K562 (cell line): ENCODE measurements around the gene SLC2A8. TPM values are rescaled to one million over a fixed set of nuclear protein-coding genes. Genes with fewer than 3 reads are reported as not detected.

ENCODE experiments used
- ATAC-seq: fragments of 200-7000 bp; cut with Tn5 transposase; 3 replicates; pipeline ENCODE4 v1.9.1; 2020; ENCODE audit warnings: moderate library complexity
- BruUV-seq: library from RNA; stranded (reverse); fragments of 400-500 nt; replicated peaks from 2 replicates; lab custom pipeline; 2021; lab: Mats Ljungman, UMichigan
- CTCF ChIA-PET: fragments of 300-600 bp; formaldehyde crosslinking; extraction: SDS; loops from one replicate; lab custom pipeline; 2021; ENCODE audit warnings: low intra/inter-chr PET ratio; lab: Yijun Ruan, JAX
- POLR2A ChIA-PET: fragments of 300-600, 350-650 bp; sonication (Branson Sonifier 250); formaldehyde crosslinking; extraction: SDS; loops from one replicate; lab custom pipeline; 2021; ENCODE audit warnings: antibody characterized with exemption, inconsistent platforms; lab: Yijun Ruan, JAX
- DNase-seq, 4 experiments: peaks; one replicate each; pipeline versions ENCODE4 v3.0.0 to v3.0.0-alpha.2; 2011 to 2018; ENCODE audit warnings: low spot score in 3 of 4, mixed read lengths in 3 of 4; ENCODE audit errors: extremely low read depth in 1 of 4
- FAIRE-seq: peaks from 2 replicates; lab custom pipeline; 2011; peaks lifted over from hg19 to GRCh38; lab: Jason Lieb, UNC
- H2AFZ ChIP-seq: 2 replicates; pipeline ENCODE4 v1.6.0; 2011; ENCODE audit warnings: low read depth, low read length, control low read depth, inconsistent platforms
- H3K27ac ChIP-seq: fragments of 200-600 bp; 3 replicates; pipeline ENCODE4 v1.8.0; 2011; ENCODE audit warnings: low read depth, mild to moderate bottlenecking, control low read depth, inconsistent platforms, low read length, moderate library complexity, mixed read lengths; ENCODE audit errors: extremely low read depth
- H3K27me3 ChIP-seq, 2 experiments: fragments of 300-600 bp in 1 of 2; 2 replicates in 1 of 2; 3 replicates in 1 of 2; pipeline versions ENCODE4 v1.6.0 to v1.8.0; 2011; ENCODE audit warnings: inconsistent platforms in 2 of 2, low read length in 2 of 2, mild to moderate bottlenecking in 1 of 2, mixed read lengths in 1 of 2, moderate library complexity in 1 of 2; ENCODE audit not compliant: control insufficient read depth in 2 of 2, insufficient read depth in 2 of 2
- H3K36me3 ChIP-seq: fragments of 300-600 bp; 3 replicates; pipeline ENCODE4 v1.8.0; 2011; ENCODE audit warnings: mild to moderate bottlenecking, low read length, inconsistent platforms; ENCODE audit not compliant: control insufficient read depth, insufficient read depth
- H3K4me1 ChIP-seq, 2 experiments: fragments of 200-600 bp in 1 of 2; replicated peaks in 1 of 2; 2 replicates in 1 of 2; 3 replicates in 1 of 2; pipeline versions ENCODE4 v1.5.1 to v1.8.0; 2011; ENCODE audit warnings: inconsistent platforms in 2 of 2, low read length in 2 of 2, mild to moderate bottlenecking in 1 of 2, mixed read lengths in 1 of 2, moderate library complexity in 1 of 2; ENCODE audit not compliant: control insufficient read depth in 2 of 2, insufficient read depth in 2 of 2
- H3K4me2 ChIP-seq: 2 replicates; pipeline ENCODE4 v1.6.1; 2011; ENCODE audit warnings: low read length, control low read depth, inconsistent platforms, mixed read lengths; ENCODE audit not compliant: insufficient read depth
- H3K4me3 ChIP-seq: fragments of 200-600 bp; sonication (generic), shearing (Covaris generic); 2 replicates; pipeline ENCODE4 v1.5.1; 2016; ENCODE audit warnings: control low read depth, inconsistent platforms
- H3K79me2 ChIP-seq: fragments of 200-600 bp; 3 replicates; pipeline ENCODE4 v1.8.0; 2011; ENCODE audit warnings: low read length, inconsistent platforms; ENCODE audit not compliant: control insufficient read depth, insufficient read depth
- H3K9ac ChIP-seq, 2 experiments: 2 replicates each; pipeline versions ENCODE4 v1.6.0 to v1.6.1; 2011; ENCODE audit warnings: low read depth in 2 of 2, low read length in 2 of 2, control low read depth in 1 of 2, inconsistent platforms in 1 of 2, mild to moderate bottlenecking in 1 of 2, mixed read lengths in 1 of 2; ENCODE audit not compliant: insufficient read depth in 1 of 2
- H3K9me1 ChIP-seq: one replicate; pipeline ENCODE4 v1.6.0; 2011; ENCODE audit warnings: inconsistent platforms, mild to moderate bottlenecking, low read length, moderate library complexity; ENCODE audit not compliant: control insufficient read depth, insufficient read depth
- H3K9me3 ChIP-seq: replicated peaks from 2 replicates; pipeline ENCODE4 v1.5.1; 2011; ENCODE audit warnings: low read depth, low read length, inconsistent platforms; ENCODE audit not compliant: control insufficient read depth, insufficient read depth
- H4K20me1 ChIP-seq: replicated peaks from 2 replicates; pipeline ENCODE4 v1.6.1; 2011; ENCODE audit warnings: low read length, inconsistent platforms, mixed read lengths; ENCODE audit not compliant: control insufficient read depth, insufficient read depth
- C11orf30 ChIP-seq: fragments of 450-650 bp; IDR thresholded peaks from 2 replicates; pipeline ENCODE4 v1.6.1; 2016; ENCODE audit warnings: low read depth, mild to moderate bottlenecking
- FOXM1 ChIP-seq, 2 experiments: fragments of 450-650 bp in 1 of 2; sonication (generic) in 1 of 2; formaldehyde crosslinking in 1 of 2; IDR thresholded peaks; 2 replicates each; pipeline versions ENCODE4 v1.6.1 to v1.9.0; 2017 to 2022; ENCODE audit warnings: low read depth in 2 of 2, mild to moderate bottlenecking in 2 of 2, missing genetic modification reagents in 1 of 2, moderate library complexity in 1 of 2
- HDAC2 ChIP-seq: fragments of 450-650 bp; IDR thresholded peaks from 2 replicates; pipeline ENCODE4 v1.6.1; 2016; ENCODE audit warnings: mild to moderate bottlenecking
- KAT7 ChIP-seq: sonication (generic); formaldehyde crosslinking; IDR thresholded peaks from 2 replicates; pipeline ENCODE4 v1.8.0; 2022; ENCODE audit warnings: missing genetic modification reagents, mild to moderate bottlenecking, borderline replicate concordance
- MAFG ChIP-seq: fragments of 450-650 bp; conservative IDR thresholded peaks from 2 replicates; pipeline ENCODE4 v1.6.1; 2016; ENCODE audit warnings: missing genetic modification characterization, missing compliant biosample characterization
- SMARCC2 ChIP-seq: fragments of 450-650 bp; IDR thresholded peaks from 2 replicates; pipeline ENCODE4 v1.6.1; 2017; ENCODE audit warnings: antibody characterized with exemption, moderate library complexity, mild to moderate bottlenecking, low read depth
- SMARCE1 ChIP-seq: fragments of 450-650 bp; IDR thresholded peaks from 2 replicates; pipeline ENCODE4 v1.7.1; 2016; ENCODE audit warnings: mild to moderate bottlenecking
- TOE1 ChIP-seq, 2 experiments: fragments of 450-650 bp in 1 of 2; sonication (generic) in 1 of 2; formaldehyde crosslinking in 1 of 2; IDR thresholded peaks; 2 replicates each; pipeline versions ENCODE4 v1.7.1 to v1.8.0; 2016 to 2022; ENCODE audit warnings: borderline replicate concordance in 2 of 2, mild to moderate bottlenecking in 2 of 2, antibody characterized with exemption in 1 of 2, inconsistent platforms in 1 of 2, low read depth in 1 of 2, missing genetic modification reagents in 1 of 2, moderate library complexity in 1 of 2
- ZBTB7A ChIP-seq: IDR thresholded peaks from 2 replicates; pipeline ENCODE4 v1.6.1; 2011; ENCODE audit warnings: low read depth, mild to moderate bottlenecking, low read length, moderate library complexity, borderline replicate concordance; ENCODE audit not compliant: control insufficient read depth
- ZNF23 ChIP-seq: fragments of 250-450 bp; sonication (Bioruptor Pico); IDR thresholded peaks from 2 replicates; pipeline ENCODE4 v1.4.0; 2020; ENCODE audit warnings: mild to moderate bottlenecking
- ZNF316 ChIP-seq: fragments of 450-650 bp; IDR thresholded peaks from 2 replicates; pipeline ENCODE4 v1.6.1; 2016
- WGBS: fragments of 100-300 bp; shearing (Covaris generic); methylation state at CpG from one replicate; pipeline ENCODE4 v1.1.6; 2016; ENCODE audit warnings: low coverage, mixed read lengths; ENCODE audit not compliant: insufficient coverage; ENCODE audit errors: missing lambda C conversion rate; 5-methylcytosine and 5-hydroxymethylcytosine counted together
- in situ Hi-C: fragments of 300-500 bp; cut with MboI; formaldehyde crosslinking; loops from 4 replicates; pipeline ENCODE4 v1.15.0; 2018; ENCODE audit warnings: inconsistent platforms, mixed read lengths
- intact Hi-C: fragments of 100-400 bp; cut with micrococcal nuclease; formaldehyde crosslinking; loops from 2 replicates; pipeline ENCODE4 v1.14.2; 2022
- polyA plus RNA-seq, 8 experiments: library from polyadenylated mRNA; depleted of rRNA in 4 of 8; stranded (reverse) in 5 of 8; unstranded in 3 of 8; fragments of >200 nt; fragmentation: Nextera tagmentation in 2 of 8; fragmentation: Illumina TruSeq in 1 of 8; extraction: Ambion mirVana in 2 of 8; extraction: Trizol in 1 of 8; gene quantifications; 2 replicates each; pipeline versions ENCODE4 v1.2.1 to v1.2.3, GENCODE V29; 2011 to 2014; ENCODE audit warnings: inconsistent platforms in 1 of 8, missing spikeins in 1 of 8
- total RNA-seq, 7 experiments: library from RNA; depleted of rRNA in 6 of 7; stranded (reverse); fragments of >200 nt in 6 of 7; fragmentation: Illumina TruSeq in 2 of 7; extraction: Trizol in 2 of 7; gene quantifications; 2 replicates each; pipeline versions ENCODE4 v1.2.1 to v1.2.3, GENCODE V29; 2011 to 2021; ENCODE audit warnings: low replicate concordance in 1 of 7
- TF ChIP-seq, protein P1 (sequence below): fragments of 250-450 bp; sonication (Bioruptor Pico); IDR thresholded peaks from 2 replicates; pipeline ENCODE4 v1.6.1; 2021; ENCODE audit warnings: mild to moderate bottlenecking
- TF ChIP-seq, protein P2 (sequence below): fragments of 250-450 bp; sonication (Bioruptor Pico); IDR thresholded peaks from 2 replicates; pipeline ENCODE4 v1.8.0; 2021; ENCODE audit warnings: moderate library complexity, mild to moderate bottlenecking, inconsistent platforms

The SLC2A8 gene
- total and polyA plus RNA-seq, 9 of the 15 experiments (the other 6 are each of a cell fraction or from before 2014, with no cell fraction given) = 0.13 to 12.9 (median 5.2) TPM

DNA sequence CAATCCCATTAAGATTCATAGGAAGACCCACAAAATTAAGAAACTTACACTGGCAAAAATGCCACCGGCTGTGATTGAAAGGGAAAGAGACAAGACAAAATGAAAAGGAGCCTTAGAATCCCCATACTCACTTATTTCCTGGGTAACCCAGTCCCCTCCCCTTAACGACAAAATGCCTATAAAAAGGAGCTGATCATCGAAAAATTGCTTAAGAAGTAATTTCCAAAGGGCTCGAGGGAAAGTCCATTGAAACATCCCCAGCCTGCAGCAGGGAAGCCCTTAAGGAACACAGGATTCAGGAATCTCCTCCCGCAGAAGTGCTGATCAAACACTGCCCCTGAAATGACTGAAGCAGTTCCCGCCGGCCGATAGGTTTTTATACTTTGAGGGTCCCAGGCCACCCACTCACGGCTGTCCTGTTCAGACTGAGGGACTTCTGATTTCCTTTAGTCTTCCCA lies 26.5 kb downstream of the SLC2A8 start:
- peaks cover 8% of the 10 kb centered on the region for H3K36me3 ChIP-seq
- H4K20me1 ChIP-seq = 0 out of 2 replicates have a peak, but pooled peaks cover 4% of the 10 kb centered on the region
- TF ChIP-seq ZNF316 (peak; percentile 32; the same call in 1 of the 2 replicates), SMARCC2 (0 out of 2 replicates have a peak, but pooled peaks have one; percentile 13), ZNF23 (CRISPR knock-in tag) (peak; percentile 64; the same call in 1 of the 2 replicates), C11orf30 (no peak), TOE1 (IDR thresholded peaks at IDR 0.05; ENCODE audit: borderline replicate concordance) (no peak), TOE1 (CRISPR knock-in tag; IDR thresholded peaks at IDR 0.05; ENCODE audit: borderline replicate concordance, low read depth) (no peak), MAFG (tag) (0 out of 2 replicates have a peak, but pooled peaks have one; percentile 10), HDAC2 (0 out of 2 replicates have a peak, but pooled peaks have one; percentile 14), KAT7 (CRISPR knock-in tag) (0 out of 2 replicates have a peak, but pooled peaks have one; percentile 26), SMARCE1 (peak; percentile 48; the same call in 1 of the 2 replicates), ZBTB7A (peak; percentile 59; the same call in 1 of the 2 replicates), FOXM1 (IDR thresholded peaks at IDR 0.05; ENCODE audit: low read depth) (no peak), FOXM1 (CRISPR knock-in tag; IDR thresholded peaks at IDR 0.05; ENCODE audit: low read depth) (0 out of 2 replicates have a peak, but pooled peaks have one; percentile 8)
- TF ChIP-seq, protein P1, sequence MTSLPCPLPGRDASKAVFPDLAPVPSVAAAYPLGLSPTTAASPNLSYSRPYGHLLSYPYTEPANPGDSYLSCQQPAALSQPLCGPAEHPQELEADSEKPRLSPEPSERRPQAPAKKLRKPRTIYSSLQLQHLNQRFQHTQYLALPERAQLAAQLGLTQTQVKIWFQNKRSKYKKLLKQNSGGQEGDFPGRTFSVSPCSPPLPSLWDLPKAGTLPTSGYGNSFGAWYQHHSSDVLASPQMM (CRISPR knock-in tag) = no peak
- TF ChIP-seq, protein P2, sequence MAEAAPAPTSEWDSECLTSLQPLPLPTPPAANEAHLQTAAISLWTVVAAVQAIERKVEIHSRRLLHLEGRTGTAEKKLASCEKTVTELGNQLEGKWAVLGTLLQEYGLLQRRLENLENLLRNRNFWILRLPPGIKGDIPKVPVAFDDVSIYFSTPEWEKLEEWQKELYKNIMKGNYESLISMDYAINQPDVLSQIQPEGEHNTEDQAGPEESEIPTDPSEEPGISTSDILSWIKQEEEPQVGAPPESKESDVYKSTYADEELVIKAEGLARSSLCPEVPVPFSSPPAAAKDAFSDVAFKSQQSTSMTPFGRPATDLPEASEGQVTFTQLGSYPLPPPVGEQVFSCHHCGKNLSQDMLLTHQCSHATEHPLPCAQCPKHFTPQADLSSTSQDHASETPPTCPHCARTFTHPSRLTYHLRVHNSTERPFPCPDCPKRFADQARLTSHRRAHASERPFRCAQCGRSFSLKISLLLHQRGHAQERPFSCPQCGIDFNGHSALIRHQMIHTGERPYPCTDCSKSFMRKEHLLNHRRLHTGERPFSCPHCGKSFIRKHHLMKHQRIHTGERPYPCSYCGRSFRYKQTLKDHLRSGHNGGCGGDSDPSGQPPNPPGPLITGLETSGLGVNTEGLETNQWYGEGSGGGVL (CRISPR knock-in tag) = no peak
- peak overlapping the region; percentile 97 for H3K4me2 ChIP-seq
- in situ Hi-C loops (no loop called here), intact Hi-C loops (loop anchor here (10.0 kb wide), 1 partner anchor 199 kb away; no protein-coding TSS in a partner anchor)
- peaks cover 32 to 35% of the 10 kb centered on the region in 2 experiments for H3K4me1 ChIP-seq
- H3K9ac ChIP-seq = peak overlapping the region; percentile 84 to 96
- H3K79me2 ChIP-seq = peaks cover 48% of the 10 kb centered on the region
- H3K27ac ChIP-seq = peak overlapping the region; percentile 81
- no peaks in the 10 kb centered on the region for H3K9me1 ChIP-seq
- DNase-seq (peak in 1 of 4 experiments; percentile 10), ATAC-seq (no peak), FAIRE-seq (peak; percentile 15)
- ChIA-PET POLR2A (interaction anchor here (0.6 to 2.5 kb wide), 8 partner anchors 10 to 199 kb away, joined by 3 to 30 read pairs (median 4); partner anchors contain the start of gene SLC2A8), CTCF (interaction anchor here (0.6 kb wide), 1 partner anchor 49 kb away, joined by 4 read pairs; no protein-coding TSS in a partner anchor)
- peak overlapping the region; percentile 87 for H3K4me3 ChIP-seq
- H3K9me3 ChIP-seq = no peaks in the 10 kb centered on the region
- H2AFZ ChIP-seq = peak overlapping the region; percentile 94
- WGBS = 1% methylated on average over 9 of the region's 9 CpGs
- TSS peak; percentile 84 for BruUV-seq
- no peaks in the 10 kb centered on the region for H3K27me3 ChIP-seq
